SK-N-SH treated with all-trans-retinoic acid at 6 μM for 48 hours (cell line): ENCODE measurements around the gene ADCY1.

ENCODE experiments used
- ATAC-seq: fragments of 200-7000 bp; cut with Tn5 transposase; 3 replicates; pipeline ENCODE4 v1.9.1; 2020; ENCODE audit warnings: mild to moderate bottlenecking, moderate library complexity
- ARNTL ChIP-seq: fragments of 450-650 bp; formaldehyde crosslinking; IDR thresholded peaks from 2 replicates; pipeline ENCODE4 v1.5.0; 2020; ENCODE audit warnings: low read depth, mild to moderate bottlenecking, moderate library complexity, borderline replicate concordance
- CREB5 ChIP-seq: fragments of 250-450 bp; sonication (Bioruptor Pico); IDR thresholded peaks from 2 replicates; pipeline ENCODE4 v1.5.1; 2020; ENCODE audit warnings: low read depth, mild to moderate bottlenecking, moderate library complexity
- CSDC2 ChIP-seq: fragments of 250-450 bp; sonication (Bioruptor Pico); IDR thresholded peaks from 2 replicates; pipeline ENCODE4 v1.5.0; 2020; ENCODE audit warnings: mild to moderate bottlenecking, moderate library complexity
- CSRNP3 ChIP-seq: fragments of 250-450 bp; sonication (Bioruptor Pico); IDR thresholded peaks from 2 replicates; pipeline ENCODE4 v1.5.1; 2021; ENCODE audit warnings: mild to moderate bottlenecking, moderate library complexity
- ESRRG ChIP-seq: fragments of 250-450 bp; sonication (Bioruptor Pico); IDR thresholded peaks from 2 replicates; pipeline ENCODE4 v1.6.1; 2021; ENCODE audit warnings: mild to moderate bottlenecking
- GLIS3 ChIP-seq: fragments of 250-450 bp; sonication (Bioruptor Pico); IDR thresholded peaks from 2 replicates; pipeline ENCODE4 v1.5.0; 2020; ENCODE audit warnings: mild to moderate bottlenecking, moderate library complexity
- ISL1 ChIP-seq: fragments of 250-450 bp; sonication (Bioruptor Pico); IDR thresholded peaks from 2 replicates; pipeline ENCODE4 v2.1.2; 2022; ENCODE audit warnings: mild to moderate bottlenecking, moderate library complexity
- OSR1 ChIP-seq: fragments of 250-450 bp; sonication (Bioruptor Pico); IDR thresholded peaks from 2 replicates; pipeline ENCODE4 v1.8.0; 2022; ENCODE audit warnings: moderate library complexity, mild to moderate bottlenecking, inconsistent platforms
- PATZ1 ChIP-seq: fragments of 250-450 bp; sonication (Bioruptor Pico); IDR thresholded peaks from 2 replicates; pipeline ENCODE4 v1.8.0; 2020; ENCODE audit warnings: mild to moderate bottlenecking, moderate library complexity, borderline replicate concordance
- POU6F1 ChIP-seq: fragments of 250-450 bp; sonication (Bioruptor Pico); IDR thresholded peaks from 2 replicates; pipeline ENCODE4 v1.8.0; 2021; ENCODE audit warnings: low read depth, mild to moderate bottlenecking, moderate library complexity, borderline replicate concordance
- PPARA ChIP-seq: fragments of 250-450 bp; sonication (Bioruptor Pico); IDR thresholded peaks from 2 replicates; pipeline ENCODE4 v1.5.0; 2020; ENCODE audit warnings: mild to moderate bottlenecking, borderline replicate concordance
- SNAI2 ChIP-seq: fragments of 250-450 bp; sonication (Bioruptor Pico); IDR thresholded peaks from 2 replicates; pipeline ENCODE4 v1.5.0; 2020; ENCODE audit warnings: mild to moderate bottlenecking, moderate library complexity
- TCF4 ChIP-seq: fragments of 250-450 bp; sonication (Bioruptor Pico); IDR thresholded peaks from 2 replicates; pipeline ENCODE4 v1.8.0; 2021; ENCODE audit warnings: mild to moderate bottlenecking, moderate library complexity, borderline replicate concordance
- TOX ChIP-seq: fragments of 250-450 bp; sonication (Bioruptor Pico); IDR thresholded peaks from 2 replicates; pipeline ENCODE4 v1.8.0; 2021; ENCODE audit warnings: mild to moderate bottlenecking, moderate library complexity, borderline replicate concordance
- TSHZ2 ChIP-seq: fragments of 250-450 bp; sonication (Bioruptor Pico); IDR thresholded peaks from 2 replicates; pipeline ENCODE4 v1.5.0; 2020; ENCODE audit warnings: mild to moderate bottlenecking, moderate library complexity
- ZC3H10 ChIP-seq: fragments of 250-450 bp; sonication (Bioruptor Pico); IDR thresholded peaks from 2 replicates; pipeline ENCODE4 v1.5.1; 2021; ENCODE audit warnings: mild to moderate bottlenecking, moderate library complexity
- ZFP3 ChIP-seq: fragments of 250-450 bp; sonication (Bioruptor Pico); IDR thresholded peaks from 2 replicates; pipeline ENCODE4 v1.5.0; 2020; ENCODE audit warnings: mild to moderate bottlenecking, moderate library complexity
- ZFP30 ChIP-seq: fragments of 450-650 bp; formaldehyde crosslinking; IDR thresholded peaks from 2 replicates; pipeline ENCODE4 v1.5.0; 2022; ENCODE audit warnings: mild to moderate bottlenecking, moderate library complexity
- ZNF565 ChIP-seq: fragments of 450-650 bp; formaldehyde crosslinking; conservative IDR thresholded peaks from 2 replicates; pipeline ENCODE4 v1.5.0; 2020; ENCODE audit warnings: low read depth, mild to moderate bottlenecking, moderate library complexity
- ZNF70 ChIP-seq: fragments of 450-650 bp; formaldehyde crosslinking; IDR thresholded peaks from 2 replicates; pipeline ENCODE4 v1.5.0; 2020; ENCODE audit warnings: mild to moderate bottlenecking, moderate library complexity
- ZNF8 ChIP-seq: fragments of 450-650 bp; formaldehyde crosslinking; IDR thresholded peaks from 2 replicates; pipeline ENCODE4 v1.5.0; 2020; ENCODE audit warnings: mild to moderate bottlenecking, moderate library complexity

The ADCY1 gene

GRCh38 chr7:45563941-45564461, 10.2 kb upstream of the ADCY1 start:
- ATAC-seq, result no peak
- TF ChIP-seq CSDC2 (CRISPR knock-in tag) (no peak), POU6F1 (CRISPR knock-in tag) (no peak)
- TF ChIP-seq, all 23 proteins: peak for 0

- TF ChIP-seq SNAI2, result no peak
- no peak for TF ChIP-seq ZFP3 (CRISPR knock-in tag)
- no peak for TF ChIP-seq TOX
- no peak for TF ChIP-seq TCF4 (CRISPR knock-in tag)
- TF ChIP-seq ZNF8, result no peak
- no peak for TF ChIP-seq ZC3H10 (CRISPR knock-in tag)
- TF ChIP-seq ZFP30, result no peak
- TF ChIP-seq CSDC2 (CRISPR knock-in tag), result no peak
- TF ChIP-seq CREB5 (CRISPR knock-in tag), result no peak
- TF ChIP-seq POU6F1 (CRISPR knock-in tag), result no peak
- TF ChIP-seq ESRRG (CRISPR knock-in tag), result no peak
- no peak for TF ChIP-seq CSRNP3
- TF ChIP-seq TSHZ2, result no peak
- no peak for TF ChIP-seq ARNTL
- TF ChIP-seq GLIS3 (CRISPR knock-in tag), result no peak
- no peak for TF ChIP-seq ISL1 (CRISPR knock-in tag)
- TF ChIP-seq OSR1 (CRISPR knock-in tag), result no peak
- TF ChIP-seq ZNF565, result no peak
- no peak for TF ChIP-seq ZNF70
- ATAC-seq, result no peak
These were observed 9.7 kb upstream of the ADCY1 start for GRCh38 chr7:45564485-45564884.

GRCh38 chr7:45564886-45565455, 9.2 kb upstream of the ADCY1 start:
- no peak for ATAC-seq
- TF ChIP-seq SNAI2, result no peak
- TF ChIP-seq TOX, result no peak
- no peak for TF ChIP-seq POU6F1 (CRISPR knock-in tag)
- TF ChIP-seq PATZ1 (CRISPR knock-in tag), result no peak
- no peak for TF ChIP-seq TCF4 (CRISPR knock-in tag)
- TF ChIP-seq GLIS3 (CRISPR knock-in tag), result no peak
- TF ChIP-seq PPARA (CRISPR knock-in tag), result no peak
- TF ChIP-seq, all 23 proteins: peak for 0
